NCI-H510A treated with DMSO at 0.1 percent for 48 hours (cell line): ENCODE results near the gene ZBTB49.
A peak's percentile ranks its signal among the peaks of the same experiment; 100 is the strongest.
"Not testable (repeated sequence)": the region's sequence is repeated elsewhere in the genome, so short reads cannot be mapped to it uniquely, and the experiment has no call there.

Experiments used
- DNase-seq: peaks from one replicate; lab custom pipeline; 2025; lab: John Stamatoyannopoulos, UW

The ZBTB49 gene

GRCh38 chr4:4326166-4326565 is 36.1 kb downstream of the ZBTB49 start:
- DNase-seq = no peak

DNA sequence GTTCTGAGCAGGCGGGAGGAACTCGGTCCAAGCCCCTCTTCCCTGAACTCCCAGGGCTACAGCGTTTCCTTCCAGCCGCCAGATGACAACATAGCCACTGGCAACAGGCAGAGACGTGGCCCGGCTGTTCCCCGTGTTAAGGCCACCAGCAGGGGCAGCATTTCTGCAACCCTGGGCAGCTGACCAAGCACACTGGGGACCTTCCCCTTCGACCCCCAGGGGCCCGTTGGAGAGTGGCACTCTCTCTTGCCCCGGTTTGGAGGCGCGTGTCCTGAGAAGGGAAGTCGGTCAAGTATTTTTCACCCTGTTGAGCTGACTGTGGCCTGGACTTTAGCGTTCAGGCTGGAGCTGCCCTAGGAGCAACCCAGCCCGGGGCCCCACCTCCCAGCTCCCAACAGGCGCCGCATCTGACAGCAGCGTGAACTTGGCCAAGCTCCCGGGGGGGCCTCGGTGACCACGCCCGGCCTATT is 37.6 kb downstream of the ZBTB49 start:
- no peak for DNase-seq

GRCh38 chr4:4328206-4328605 is 38.2 kb downstream of the ZBTB49 start:
- DNase-seq = no peak

- no peak for DNase-seq
Measured at GRCh38 chr4:4328840-4329239, 38.8 kb downstream of the ZBTB49 start.

DNA sequence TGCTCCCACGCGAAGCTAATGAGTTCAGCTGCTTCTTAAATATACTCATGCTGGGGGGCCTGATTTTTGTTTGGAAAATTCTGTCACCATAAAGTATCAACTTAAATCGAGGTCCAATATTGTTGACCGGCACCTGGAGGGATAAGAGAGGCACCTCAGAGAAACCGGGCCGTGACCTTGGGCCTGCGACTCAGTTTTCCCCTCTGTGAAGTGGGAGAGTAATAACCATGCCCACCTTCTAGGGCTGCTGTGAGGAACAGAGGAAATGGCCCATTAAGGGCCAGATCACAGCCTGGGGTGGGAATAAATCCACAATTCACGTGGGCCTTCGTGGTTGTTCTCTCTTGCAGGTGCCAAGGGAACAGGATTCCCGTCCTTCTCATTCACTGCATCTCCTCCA is 39.4 kb downstream of the ZBTB49 start:
- no peak for DNase-seq

DNA sequence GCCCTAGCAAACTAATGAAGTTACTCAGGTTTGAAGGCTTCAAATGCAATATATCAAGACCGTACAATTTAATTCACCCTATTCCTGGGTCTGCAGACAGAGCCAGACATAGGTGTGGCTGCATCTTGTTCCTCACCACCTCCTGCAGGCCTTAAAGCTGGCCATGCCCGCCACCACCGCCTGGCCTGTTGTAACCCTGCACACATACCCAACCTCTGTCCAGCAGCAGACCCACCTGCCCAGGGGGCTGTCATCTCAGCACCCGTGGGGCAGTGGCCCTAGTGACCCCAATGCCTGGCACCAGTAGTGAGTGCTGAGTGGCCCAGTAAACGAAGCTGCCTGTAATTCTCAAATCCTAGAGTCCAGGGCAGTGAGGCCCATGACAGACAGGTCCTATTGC is 40.7 kb downstream of the ZBTB49 start:
- no peak for DNase-seq

GRCh38 chr4:4332529-4332928 is 42.5 kb downstream of the ZBTB49 start:
- DNase-seq = no peak

GRCh38 chr4:4333265-4333706 is 43.2 kb downstream of the ZBTB49 start:
- no peak for DNase-seq

DNA sequence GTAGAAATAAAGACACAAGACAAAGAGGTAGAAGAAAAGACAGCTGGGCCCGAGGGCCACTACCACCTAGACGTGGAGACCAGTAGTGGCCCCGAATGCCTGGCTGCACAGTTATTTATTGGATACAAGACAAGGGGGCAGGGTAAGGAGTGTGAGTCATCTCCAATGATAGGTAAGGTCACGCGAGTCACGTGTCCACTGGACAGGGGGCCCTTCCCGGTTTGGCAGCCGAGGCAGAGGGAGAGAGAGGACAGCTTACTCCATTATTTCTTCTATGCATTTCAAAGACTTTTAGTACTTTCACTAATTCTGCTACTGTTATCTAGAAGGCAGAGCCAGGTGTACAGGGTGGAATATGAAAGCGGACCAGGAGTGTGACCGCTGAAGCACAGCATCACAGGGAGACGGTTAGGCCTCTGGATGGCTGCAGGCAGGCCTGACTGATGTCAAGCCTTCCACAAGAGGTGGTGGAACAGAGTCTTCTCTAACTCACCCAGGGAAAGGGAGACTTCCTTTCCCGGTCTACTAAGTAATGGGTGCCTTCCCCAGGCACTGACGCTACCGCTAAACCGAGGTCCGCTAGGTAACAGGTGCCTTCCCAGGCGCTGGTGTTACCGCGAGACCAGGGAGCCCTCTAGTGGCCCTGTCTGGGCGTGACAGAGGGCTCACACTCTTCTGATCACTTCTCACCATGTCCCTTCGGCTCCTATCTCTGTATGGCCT is 44.9 kb downstream of the ZBTB49 start:
- DNase-seq = peak; percentile 14

DNA sequence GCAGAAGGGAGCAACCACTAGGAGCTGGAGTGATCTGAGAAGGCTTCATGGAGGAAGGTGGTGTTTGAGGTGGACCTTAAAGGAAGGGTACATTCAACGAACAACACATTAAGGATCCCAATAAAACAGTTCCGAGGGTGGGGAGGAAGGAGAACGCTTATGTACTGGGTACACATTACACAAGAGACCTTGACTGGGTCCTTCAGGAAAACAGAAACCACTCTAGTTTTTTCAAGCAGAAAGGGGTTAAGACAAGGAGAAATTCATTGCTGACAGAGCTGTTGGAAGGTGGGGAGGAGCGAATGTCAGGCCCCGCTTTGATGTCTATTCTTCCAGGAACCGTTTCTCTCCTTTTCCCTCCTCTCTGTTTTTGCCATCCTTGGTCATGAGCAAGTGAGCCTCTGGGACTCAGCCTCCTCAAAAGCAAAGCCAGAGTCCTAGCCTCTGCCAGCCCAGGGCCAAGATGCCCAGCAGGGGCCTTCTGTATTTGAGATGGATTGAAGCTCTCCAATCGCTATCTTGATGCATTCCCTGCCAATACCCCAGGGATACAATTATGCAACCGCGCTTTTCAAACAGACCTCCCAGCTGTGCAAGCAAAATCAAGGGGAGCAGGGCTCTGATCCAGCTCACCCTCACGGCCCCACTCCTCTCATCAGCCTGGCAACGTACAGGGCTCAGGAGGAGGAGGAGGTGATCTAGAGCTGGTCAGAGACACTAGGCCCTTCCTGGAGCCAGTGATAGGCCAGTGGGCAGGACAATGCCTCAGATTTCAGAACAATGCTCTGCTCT is 48.4 kb downstream of the ZBTB49 start:
- no peak for DNase-seq

DNA sequence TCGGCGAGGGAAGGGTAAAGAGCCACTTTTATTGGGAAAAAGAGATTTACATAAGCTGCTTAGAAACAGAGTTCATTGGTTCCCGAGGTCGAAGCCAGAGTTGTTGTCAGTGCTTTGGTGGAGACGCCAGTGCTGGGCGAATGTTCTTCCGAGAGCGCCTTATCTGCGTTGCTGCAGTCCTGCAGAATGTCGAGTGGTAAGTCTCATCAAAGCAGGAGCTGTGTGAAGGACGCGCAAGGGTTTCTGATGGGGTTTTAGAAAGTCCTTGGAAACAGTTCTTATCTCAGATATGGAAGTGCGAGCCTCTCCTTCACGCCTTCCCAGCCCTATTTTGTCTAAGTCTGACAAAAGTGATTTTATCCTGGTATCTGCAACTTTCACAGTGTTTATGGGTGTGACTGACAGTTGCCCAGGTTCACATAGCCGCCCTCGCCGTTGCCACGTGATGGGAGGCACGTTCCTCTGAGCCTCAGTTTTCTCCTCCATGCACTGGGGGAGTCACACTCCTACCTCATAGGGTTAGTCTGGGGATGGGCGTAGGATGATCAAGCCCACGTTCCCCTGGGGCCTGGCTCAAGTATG is 49.5 kb downstream of the ZBTB49 start:
- no peak for DNase-seq

GRCh38 chr4:4341861-4342650 is 52.0 kb downstream of the ZBTB49 start:
- DNase-seq = no peak

DNA sequence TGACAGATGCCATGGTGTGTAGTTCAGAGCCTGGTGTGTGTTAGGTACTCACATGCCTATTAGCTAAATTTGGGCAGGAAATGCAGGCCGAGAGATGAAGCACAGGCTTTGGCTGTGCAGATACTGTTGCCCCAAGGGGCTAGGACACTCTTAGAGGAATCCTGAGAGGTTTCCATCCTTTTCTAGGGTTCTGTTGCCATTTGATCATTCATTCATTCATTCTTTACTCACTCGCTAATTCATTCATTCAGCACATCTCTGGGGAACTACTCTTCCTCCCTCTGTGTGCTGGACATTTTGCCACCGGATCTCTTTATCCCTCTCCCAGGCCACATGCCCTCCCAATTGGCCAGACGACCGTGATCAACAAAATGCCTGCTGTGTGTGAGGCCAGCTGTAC is 53.0 kb downstream of the ZBTB49 start:
- DNase-seq = no peak

DNA sequence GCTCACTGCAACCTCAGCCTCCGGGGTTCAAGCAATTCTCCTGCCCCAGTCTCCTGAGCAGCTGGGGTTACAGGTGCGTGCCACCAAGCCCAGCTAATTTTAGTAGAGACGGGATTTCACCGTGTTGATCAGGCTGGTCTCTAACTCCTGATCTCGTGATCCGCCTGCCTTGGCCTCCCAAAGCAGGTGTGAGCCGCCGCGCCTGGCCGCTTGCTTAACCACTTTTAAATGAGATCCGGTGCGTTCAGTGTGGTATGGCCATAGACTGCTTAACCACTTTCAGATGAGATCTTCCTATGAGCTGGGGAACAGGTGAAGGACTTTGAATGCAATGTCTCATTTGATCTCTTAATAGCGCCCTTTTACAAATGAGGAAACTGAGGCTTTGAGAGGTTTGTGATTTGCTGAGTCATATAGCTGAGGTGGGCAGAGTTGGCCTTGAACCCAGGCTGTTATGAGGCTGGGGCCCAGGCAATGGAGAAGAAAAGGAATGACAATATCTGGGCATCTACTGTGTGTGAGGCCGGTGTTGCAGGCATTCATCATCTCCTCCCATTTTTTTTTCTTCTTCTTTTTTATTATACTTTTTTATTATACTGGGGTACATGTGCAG is 55.0 kb downstream of the ZBTB49 start:
- peak; percentile 1 for DNase-seq

DNA sequence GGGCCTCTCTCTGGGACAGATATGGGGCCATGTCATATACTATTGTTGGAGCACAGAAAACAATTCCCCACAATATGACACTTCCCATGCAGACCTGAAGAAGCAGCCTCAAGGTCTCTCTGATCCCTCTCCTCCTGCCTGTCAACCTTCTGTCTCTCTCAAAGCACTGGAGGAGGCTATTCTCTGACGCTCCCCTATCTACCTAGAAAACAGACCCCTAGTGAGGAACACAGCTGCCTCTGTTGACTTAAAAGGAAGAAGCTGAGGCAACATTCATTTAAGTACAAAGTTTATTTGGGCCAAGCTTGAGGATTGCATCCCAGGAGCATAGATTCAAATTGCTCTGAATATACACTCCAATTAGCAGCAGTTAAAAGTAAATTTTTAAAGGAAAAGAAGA is 57.5 kb downstream of the ZBTB49 start:
- no peak for DNase-seq

DNA sequence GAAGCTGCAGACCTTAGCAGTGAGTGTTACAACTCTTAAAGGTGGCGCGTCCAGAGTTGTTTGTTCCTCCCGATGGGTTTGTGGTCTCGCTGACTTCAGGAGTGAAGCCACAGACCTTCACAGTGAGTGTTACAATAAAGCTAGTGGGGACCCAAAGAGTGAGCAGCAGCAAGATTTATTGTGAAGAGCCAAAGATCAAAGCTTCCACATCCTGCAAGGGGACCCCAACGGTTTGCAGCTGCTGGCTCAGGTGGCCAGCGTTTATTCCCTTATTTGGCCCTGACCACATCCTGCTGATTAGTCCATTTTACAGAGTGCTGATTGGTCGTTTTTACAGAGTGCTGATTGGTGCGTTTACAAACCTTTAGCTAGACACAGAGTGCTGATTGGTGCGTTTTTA is 58.5 kb downstream of the ZBTB49 start:
- DNase-seq = not testable (repeated sequence)

DNA sequence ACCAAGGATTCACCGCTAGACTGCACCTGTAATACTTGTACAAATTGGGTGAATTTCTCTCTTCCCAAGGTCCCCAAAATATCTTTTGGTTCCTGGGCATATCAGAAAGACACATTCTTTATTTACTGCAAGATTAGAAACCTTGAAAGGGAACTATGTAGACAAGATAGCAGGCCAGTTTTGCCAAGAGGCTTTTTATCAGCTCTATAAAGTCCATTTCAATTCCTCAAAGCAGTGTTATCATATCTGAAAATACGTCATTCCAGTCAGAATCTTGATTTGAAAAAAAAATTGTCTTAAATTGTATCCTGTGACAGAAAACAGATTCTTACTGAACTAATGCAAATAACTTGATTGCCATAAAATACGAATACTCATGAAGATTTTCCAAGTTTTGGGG is 59.8 kb downstream of the ZBTB49 start:
- no peak for DNase-seq

DNA sequence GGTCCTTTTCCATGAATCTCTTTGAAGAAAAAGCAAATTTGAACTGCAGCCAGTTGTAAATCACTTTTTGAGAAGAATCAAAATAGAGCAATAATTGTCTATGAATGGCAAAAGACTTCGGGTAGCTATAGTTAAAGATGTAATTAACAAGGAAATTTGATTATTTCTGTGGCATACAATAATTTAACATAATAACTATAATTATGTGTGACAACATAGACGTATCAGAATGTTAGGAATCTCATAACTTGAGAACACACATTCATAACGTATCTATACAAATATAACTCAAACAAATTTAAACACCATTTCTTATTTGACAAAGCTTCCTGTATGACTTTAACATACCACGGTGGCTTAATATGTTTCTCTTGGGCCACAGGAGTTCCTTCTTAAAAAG is 60.9 kb downstream of the ZBTB49 start:
- no peak for DNase-seq

GRCh38 chr4:4355302-4355701 is 65.3 kb downstream of the ZBTB49 start:
- DNase-seq = no peak

GRCh38 chr4:4356106-4357041 is 66.3 kb downstream of the ZBTB49 start:
- no peak for DNase-seq
